Endothelial cell of umbilical vein (primary cell): Measurements from ENCODE around the gene PAGR1. TPM values are rescaled to one million over a fixed set of nuclear protein-coding genes. Genes with fewer than 3 reads are reported as not detected.

Experiments used
- BruUV-seq: library from RNA; stranded (reverse); fragments of 400-500 nt; replicated peaks from 2 replicates; lab custom pipeline; 2021; lab: Mats Ljungman, UMichigan
- CTCF ChIA-PET: fragments of 300-600, 350-600 bp; sonication (Branson Sonifier 250); formaldehyde crosslinking; loops from one replicate; lab custom pipeline; 2021; ENCODE audit warnings: antibody characterized with exemption, inconsistent platforms; lab: Charles Lee
- POLR2A ChIA-PET: fragments of 300-600, 350-600 bp; sonication (Branson Sonifier 250); formaldehyde crosslinking; loops from one replicate; lab custom pipeline; 2021; ENCODE audit warnings: antibody characterized with exemption, inconsistent platforms; lab: Charles Lee
- DNase-seq: peaks from one replicate; pipeline ENCODE4 v3.0.0-alpha.2; 2011; ENCODE audit warnings: low read depth, low spot score
- FAIRE-seq: peaks from 2 replicates; lab custom pipeline; 2011; peaks lifted over from hg19 to GRCh38; lab: Jason Lieb, UNC
- H2AFZ ChIP-seq: 2 replicates; pipeline ENCODE4 v1.6.0; 2012; ENCODE audit warnings: low read depth, low read length, control low read depth, inconsistent platforms
- H3K27ac ChIP-seq: 2 replicates; pipeline ENCODE4 v1.5.1; 2011; ENCODE audit warnings: low read depth, mild to moderate bottlenecking, control low read depth, low read length, moderate library complexity; ENCODE audit not compliant: insufficient read depth
- H3K27me3 ChIP-seq, 2 experiments: 2 replicates each; pipeline versions ENCODE4 v1.6.0 to v1.6.1; 2011; ENCODE audit warnings: low read length in 2 of 2, mixed read lengths in 1 of 2; ENCODE audit not compliant: control insufficient read depth in 2 of 2, insufficient read depth in 2 of 2
- H3K36me3 ChIP-seq, 2 experiments: 2 replicates in 1 of 2; 3 replicates in 1 of 2; pipeline ENCODE4 v1.5.1; 2011; ENCODE audit warnings: low read length in 2 of 2, mild to moderate bottlenecking in 1 of 2, moderate library complexity in 1 of 2; ENCODE audit not compliant: control insufficient read depth in 2 of 2, insufficient read depth in 2 of 2; ENCODE audit errors: extremely low read depth in 1 of 2
- H3K4me1 ChIP-seq: 3 replicates; pipeline ENCODE4 v1.5.1; 2011; ENCODE audit warnings: mild to moderate bottlenecking, low read length; ENCODE audit not compliant: control insufficient read depth, insufficient read depth; ENCODE audit errors: extremely low read depth
- H3K4me2 ChIP-seq: 2 replicates; pipeline ENCODE4 v1.6.1; 2011; ENCODE audit warnings: low read length, control low read depth, mixed read lengths; ENCODE audit not compliant: insufficient read depth
- H3K4me3 ChIP-seq, 3 experiments: fragments of 200-600 bp in 1 of 3; sonication (generic), shearing (Covaris generic) in 1 of 3; replicated peaks in 1 of 3; 2 replicates each; pipeline ENCODE4 v1.5.1; 2011 to 2016; ENCODE audit warnings: control low read depth in 3 of 3, low read length in 3 of 3, mild to moderate bottlenecking in 2 of 3, inconsistent platforms in 1 of 3, low read depth in 1 of 3, moderate library complexity in 1 of 3; ENCODE audit not compliant: insufficient read depth in 1 of 3
- H3K79me2 ChIP-seq: 2 replicates; pipeline ENCODE4 v1.6.0; 2012; ENCODE audit warnings: low read length, inconsistent platforms; ENCODE audit not compliant: control insufficient read depth, insufficient read depth
- H3K9ac ChIP-seq: replicated peaks from 2 replicates; pipeline ENCODE3; 2011; ENCODE audit warnings: low read length, control low read depth; ENCODE audit not compliant: insufficient read depth; ENCODE audit errors: extremely low read depth
- H3K9me1 ChIP-seq: replicated peaks from 3 replicates; pipeline ENCODE4 v1.6.0; 2011; ENCODE audit warnings: mild to moderate bottlenecking, low read length; ENCODE audit not compliant: control insufficient read depth, insufficient read depth; ENCODE audit errors: extremely low read depth
- H3K9me3 ChIP-seq: replicated peaks from 2 replicates; pipeline ENCODE4 v1.5.1; 2012; ENCODE audit warnings: low read length, inconsistent platforms; ENCODE audit not compliant: control insufficient read depth, insufficient read depth
- H4K20me1 ChIP-seq: replicated peaks from 2 replicates; pipeline ENCODE3; 2011; ENCODE audit warnings: mild to moderate bottlenecking, low read length; ENCODE audit not compliant: control insufficient read depth, insufficient read depth; ENCODE audit errors: extremely low read depth
- EZH2 ChIP-seq: IDR thresholded peaks from 2 replicates; pipeline ENCODE4 v1.6.1; 2012; ENCODE audit warnings: borderline replicate concordance, low read depth, mild to moderate bottlenecking, moderate library complexity, low read length, inconsistent platforms; ENCODE audit not compliant: severe bottlenecking
- FOS ChIP-seq: IDR thresholded peaks from 2 replicates; pipeline ENCODE4 v1.6.1; 2011; ENCODE audit warnings: mild to moderate bottlenecking, low read length, moderate library complexity, borderline replicate concordance; ENCODE audit not compliant: insufficient read depth
- GATA2 ChIP-seq: IDR thresholded peaks from 2 replicates; pipeline ENCODE4 v1.7.0; 2011; ENCODE audit warnings: low read depth, mild to moderate bottlenecking, moderate library complexity, mixed read lengths, low read length; ENCODE audit not compliant: insufficient read length, insufficient read depth
- JUN ChIP-seq: IDR thresholded peaks from 2 replicates; pipeline ENCODE4 v1.6.1; 2011; ENCODE audit warnings: borderline replicate concordance, low read depth; ENCODE audit not compliant: insufficient read length, insufficient read depth
- MYC ChIP-seq: IDR thresholded peaks from one replicate; pipeline ENCODE4 v1.6.1; 2011; ENCODE audit warnings: mild to moderate bottlenecking, low read depth, low read length
- POLR2A ChIP-seq: IDR thresholded peaks from 2 replicates; pipeline ENCODE4 v1.6.1; 2012; ENCODE audit warnings: low read depth, mild to moderate bottlenecking, control low read depth, low read length
- POLR2AphosphoS5 ChIP-seq: IDR thresholded peaks from 2 replicates; pipeline ENCODE4 v1.6.1; 2012; ENCODE audit warnings: low read depth, mild to moderate bottlenecking, control low read depth, low read length, moderate library complexity; ENCODE audit not compliant: insufficient read depth
- dilution Hi-C: fragments of 300-500 bp; cut with MboI; formaldehyde crosslinking; loops from one replicate; pipeline ENCODE4 v1.15.0; 2019; ENCODE audit warnings: low sequenced_read_pairs; ENCODE audit not compliant: extremely low pct_ligation_motif_present
- intact Hi-C: fragments of 100-400 bp; cut with micrococcal nuclease; formaldehyde crosslinking; loops from one replicate; pipeline ENCODE4 v1.10.0; 2022
- polyA plus RNA-seq, 4 experiments: library from polyadenylated mRNA; depleted of rRNA in 3 of 4; stranded (reverse) in 3 of 4; unstranded in 1 of 4; fragments of >200 nt; gene quantifications; 2 replicates each; pipeline versions ENCODE4 v1.2.1 to v1.2.3, GENCODE V29; 2011 to 2012; ENCODE audit warnings: missing spikeins in 1 of 4
- total RNA-seq: library from RNA; stranded (reverse); gene quantifications from 2 replicates; pipeline ENCODE4 v1.2.3, GENCODE V29; 2021
- TF ChIP-seq, protein P1 (sequence below): IDR thresholded peaks from 2 replicates; pipeline ENCODE4 v1.6.1; 2011; ENCODE audit not compliant: insufficient read depth, insufficient read length
- TF ChIP-seq, protein P2 (sequence below), 2 donors: IDR thresholded peaks; 1 replicate in 1 of 2; 2 replicates in 1 of 2; pipeline ENCODE4 v1.5.1; 2011; ENCODE audit warnings: low read length in 2 of 2, mild to moderate bottlenecking in 2 of 2, moderate library complexity in 2 of 2, control low read depth in 1 of 2, inconsistent platforms in 1 of 2, low read depth in 1 of 2; ENCODE audit not compliant: insufficient read depth in 1 of 2; ENCODE audit errors: extremely low read depth in 1 of 2

PAGR1 gene
- total and polyA plus RNA-seq, 2 donors (not counting 3 experiments of a cell fraction or from before 2014, with no cell fraction given), result 15.9 to 26.3 TPM

GRCh38 chr16:29834079-29834478 lies 18.1 kb downstream of the PAGR1 start:
- Histone ChIP-seq H3K27me3 (no peaks in the 10 kb centered on the region), H3K27ac (no peak overlapping the region), H3K9ac (no peak overlapping the region), H3K79me2 (no peaks in the 10 kb centered on the region), H3K4me1 (no peaks in the 10 kb centered on the region), H3K9me1 (no peaks in the 10 kb centered on the region), H4K20me1 (no peaks in the 10 kb centered on the region), H3K4me3 (no peak overlapping the region), H3K9me3 (no peaks in the 10 kb centered on the region), H3K36me3 (peaks cover 0 to 22% of the 10 kb centered on the region in 2 experiments), H3K4me2 (no peak overlapping the region), H2AFZ (no peak overlapping the region)
- intact Hi-C loops (no loop called here), dilution Hi-C loops (no loop called here)
- BruUV-seq, result no TSS peak
- FAIRE-seq (no peak), DNase-seq (no peak)
- CTCF ChIA-PET, result interaction anchor here (0.6 to 1.9 kb wide), 3 partner anchors 9 to 33 kb away, joined by 3 to 8 read pairs (median 4); no protein-coding TSS in a partner anchor
- POLR2A ChIA-PET, result no interaction called here
- no peak for TF ChIP-seq GATA2
- TF ChIP-seq, protein P1, sequence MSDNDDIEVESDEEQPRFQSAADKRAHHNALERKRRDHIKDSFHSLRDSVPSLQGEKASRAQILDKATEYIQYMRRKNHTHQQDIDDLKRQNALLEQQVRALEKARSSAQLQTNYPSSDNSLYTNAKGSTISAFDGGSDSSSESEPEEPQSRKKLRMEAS, result no peak
- TF ChIP-seq FOS, result no peak
- TF ChIP-seq, protein P2, sequence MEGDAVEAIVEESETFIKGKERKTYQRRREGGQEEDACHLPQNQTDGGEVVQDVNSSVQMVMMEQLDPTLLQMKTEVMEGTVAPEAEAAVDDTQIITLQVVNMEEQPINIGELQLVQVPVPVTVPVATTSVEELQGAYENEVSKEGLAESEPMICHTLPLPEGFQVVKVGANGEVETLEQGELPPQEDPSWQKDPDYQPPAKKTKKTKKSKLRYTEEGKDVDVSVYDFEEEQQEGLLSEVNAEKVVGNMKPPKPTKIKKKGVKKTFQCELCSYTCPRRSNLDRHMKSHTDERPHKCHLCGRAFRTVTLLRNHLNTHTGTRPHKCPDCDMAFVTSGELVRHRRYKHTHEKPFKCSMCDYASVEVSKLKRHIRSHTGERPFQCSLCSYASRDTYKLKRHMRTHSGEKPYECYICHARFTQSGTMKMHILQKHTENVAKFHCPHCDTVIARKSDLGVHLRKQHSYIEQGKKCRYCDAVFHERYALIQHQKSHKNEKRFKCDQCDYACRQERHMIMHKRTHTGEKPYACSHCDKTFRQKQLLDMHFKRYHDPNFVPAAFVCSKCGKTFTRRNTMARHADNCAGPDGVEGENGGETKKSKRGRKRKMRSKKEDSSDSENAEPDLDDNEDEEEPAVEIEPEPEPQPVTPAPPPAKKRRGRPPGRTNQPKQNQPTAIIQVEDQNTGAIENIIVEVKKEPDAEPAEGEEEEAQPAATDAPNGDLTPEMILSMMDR (IDR thresholded peaks at IDR 0.05; ENCODE audit: extremely low read depth in 1 of 2, insufficient read depth in 1 of 2, low read depth in 1 of 2, low read length in 2 of 2), result no peak
- TF ChIP-seq JUN, result no peak
- TF ChIP-seq EZH2, result no peak
- no peak for TF ChIP-seq POLR2AphosphoS5
- TF ChIP-seq MYC, result no peak
- no peak for TF ChIP-seq POLR2A
